ENCODE data around the gene ABCF2.

The ABCF2 gene

DNA sequence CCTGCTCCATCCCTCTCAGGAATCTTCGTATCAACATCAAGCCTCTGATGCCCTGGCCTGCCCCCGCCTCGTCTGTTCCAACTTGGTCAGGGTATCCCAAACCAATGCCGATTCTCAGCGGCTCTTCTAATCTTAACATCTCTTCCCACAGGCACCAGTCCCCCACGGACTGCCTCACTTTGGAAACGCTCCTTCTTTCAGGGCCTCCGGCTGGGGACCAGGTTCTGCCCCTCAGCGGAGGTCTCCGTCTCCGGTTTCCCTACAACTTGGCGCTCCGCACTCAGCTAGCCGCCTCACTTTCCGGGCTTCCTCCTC lies 488 bp downstream of the ABCF2 start:
- DNase-seq (ENCODE audit: low read depth in 1 of 2, low spot score in 1 of 2) = no peak

DNA sequence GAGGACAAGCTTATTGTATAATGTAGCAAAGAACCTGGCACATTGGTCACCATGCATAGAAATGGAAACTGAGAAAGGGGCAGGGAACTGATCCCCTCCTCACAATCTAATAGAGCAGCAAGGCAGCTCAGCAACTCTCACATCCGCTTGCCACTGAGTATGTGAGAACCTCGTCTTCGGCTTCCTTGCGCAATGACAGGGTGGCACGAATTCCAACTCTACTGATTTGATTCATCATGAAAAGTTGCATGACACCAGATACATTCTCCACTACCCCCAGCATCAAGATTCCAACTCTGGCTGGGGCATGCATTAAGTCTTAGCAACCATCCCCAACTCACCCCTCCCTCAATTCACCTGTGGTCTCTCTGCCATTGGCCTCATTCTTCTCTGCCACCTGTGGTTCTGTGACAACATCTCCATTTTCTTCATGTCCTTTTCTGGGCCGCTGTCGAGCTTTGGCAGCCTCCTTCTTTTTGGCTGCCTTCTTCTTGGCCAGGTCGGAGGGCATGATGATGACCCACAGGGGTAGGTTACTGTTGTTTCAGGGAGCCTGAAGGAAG lies 976 bp downstream of the ABCF2 start:
- DNase-seq (ENCODE audit: low read depth in 1 of 2, low spot score in 1 of 2) = no peak

DNA sequence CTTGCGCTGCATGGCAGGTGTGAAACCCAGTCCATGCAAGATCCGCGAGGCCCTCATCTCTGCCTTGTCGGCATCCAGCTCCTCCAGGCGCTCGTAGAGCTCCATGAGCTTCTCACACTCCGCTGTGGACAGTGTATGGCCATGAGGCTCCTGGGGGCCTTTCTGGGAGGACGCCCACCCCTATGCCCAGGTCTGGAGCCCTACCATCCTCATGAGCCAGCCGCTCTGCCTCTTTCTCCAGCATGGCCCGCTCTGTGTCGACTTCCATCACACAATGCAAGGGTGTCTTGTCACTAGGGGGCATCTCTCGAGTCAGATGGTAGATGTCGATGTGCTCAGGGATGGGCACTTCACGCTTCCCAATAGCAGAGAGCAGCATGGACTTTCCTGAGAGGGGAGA lies 3.3 kb downstream of the ABCF2 start:
- no peak for DNase-seq (ENCODE audit: low read depth in 1 of 2, low spot score in 1 of 2)

DNA sequence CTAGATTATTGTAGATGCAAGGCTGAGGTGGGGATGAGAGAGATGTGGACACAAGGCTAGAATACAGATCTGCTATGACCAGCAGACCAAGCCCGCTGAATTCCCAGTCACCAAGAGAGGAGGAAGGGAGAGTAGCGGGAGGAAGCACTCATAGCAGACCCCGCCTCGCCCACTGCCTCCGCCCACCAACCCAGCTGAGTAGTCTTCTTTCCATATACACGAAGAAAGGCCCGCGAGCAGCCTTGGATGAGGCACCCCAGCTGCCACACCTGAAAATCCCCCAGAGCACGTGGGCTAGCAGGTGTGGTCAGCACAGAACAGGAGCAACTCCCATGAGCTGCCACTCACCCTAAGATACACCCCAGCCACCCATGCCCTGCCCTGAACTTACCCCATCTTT lies 8.8 kb downstream of the ABCF2 start:
- DNase-seq (ENCODE audit: low read depth in 1 of 2, low spot score in 1 of 2) = no peak

DNA sequence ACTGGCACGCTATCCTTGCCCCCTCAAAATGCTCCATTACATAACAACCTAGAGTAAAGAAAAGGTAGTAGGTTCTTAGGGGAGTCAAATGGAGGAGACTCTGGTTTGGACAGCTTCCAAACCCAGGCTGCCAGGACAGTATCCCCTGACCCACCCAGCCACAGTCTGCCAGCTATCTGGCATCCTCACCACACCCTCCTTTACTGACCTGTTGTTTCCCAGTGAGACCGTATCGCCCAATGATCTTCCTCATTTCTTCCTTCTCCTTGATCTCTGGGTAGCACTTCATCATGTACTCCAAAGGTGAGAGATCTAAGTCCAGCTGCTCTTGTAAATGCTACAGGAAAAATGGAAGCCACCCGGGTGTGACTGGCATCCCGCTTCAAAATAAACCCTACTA lies 11.6 kb downstream of the ABCF2 start:
- DNase-seq (ENCODE audit: low read depth in 1 of 2, low spot score in 1 of 2) = no peak

DNA sequence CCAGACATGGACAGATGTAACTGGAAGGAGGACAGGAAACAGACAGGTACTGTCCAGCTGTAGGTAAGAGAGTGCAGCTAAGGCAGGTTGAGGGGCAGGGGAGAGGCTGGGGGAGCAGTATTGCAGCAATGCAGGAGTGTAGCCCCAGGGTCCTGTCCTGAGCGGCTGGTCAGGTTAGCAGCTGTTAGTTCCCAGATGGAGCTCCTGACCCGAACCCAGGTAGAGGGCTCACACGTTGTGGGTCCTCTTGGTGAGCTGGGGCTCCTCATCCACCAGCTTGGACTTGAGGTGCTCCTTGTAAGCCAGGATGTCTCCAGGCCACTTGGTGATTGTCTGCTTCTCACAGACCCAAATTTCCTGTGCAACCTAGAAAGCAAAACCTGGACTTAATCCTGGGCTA lies 13.2 kb downstream of the ABCF2 start:
- DNase-seq (ENCODE audit: low read depth in 1 of 2, low spot score in 1 of 2) = no peak

DNA sequence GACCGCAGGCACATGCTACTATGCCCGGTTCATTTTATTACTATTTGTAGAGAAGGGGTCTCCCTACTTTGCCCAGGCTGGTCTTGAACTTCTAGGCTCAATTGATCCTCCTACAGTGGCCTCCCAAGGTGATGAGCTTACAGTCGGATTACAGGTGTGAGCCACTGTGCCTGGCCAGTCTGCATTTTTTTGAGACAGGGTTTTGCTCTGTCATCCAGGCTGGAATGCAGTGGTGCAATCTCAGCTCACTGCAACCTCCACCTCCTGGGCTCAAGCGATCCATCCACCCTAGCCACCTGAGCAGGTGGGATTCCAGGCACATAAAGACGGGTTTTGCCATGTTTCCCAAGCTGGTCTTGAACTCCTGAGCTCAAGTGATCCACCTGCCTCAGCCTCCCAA lies 14.4 kb downstream of the ABCF2 start:
- DNase-seq (ENCODE audit: low read depth in 1 of 2, low spot score in 1 of 2) = no peak

DNA sequence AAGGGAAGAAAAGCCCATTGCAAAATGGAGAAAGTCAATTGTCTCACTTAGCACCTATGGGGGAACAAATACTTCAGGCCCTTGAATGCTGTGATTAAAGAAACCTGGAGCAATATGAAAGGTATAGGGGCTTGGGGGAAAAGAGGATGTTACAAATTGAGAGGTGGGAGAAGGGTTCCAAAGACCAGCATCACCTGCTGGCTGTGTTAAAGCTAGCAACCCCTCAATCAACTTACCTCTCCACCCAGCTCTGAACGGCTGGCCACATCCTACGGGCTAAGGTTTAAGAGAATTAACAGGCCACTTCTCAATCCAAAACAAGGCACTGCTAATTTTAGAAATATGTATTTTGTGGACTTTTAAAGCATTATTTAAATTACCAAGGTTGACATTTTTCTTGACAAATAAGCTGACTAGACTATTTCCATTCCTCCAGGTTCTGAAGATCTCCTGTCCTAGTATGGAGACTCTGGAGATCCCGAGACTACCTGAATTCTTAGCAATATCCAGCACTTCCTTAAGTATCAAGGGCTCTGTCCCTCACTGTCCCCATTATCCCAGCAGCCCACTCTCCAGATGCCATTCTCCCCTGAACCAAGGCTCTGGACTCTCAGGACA lies 15.7 kb downstream of the ABCF2 start:
- DNase-seq (ENCODE audit: low read depth in 1 of 2, low spot score in 1 of 2) = no peak

DNA sequence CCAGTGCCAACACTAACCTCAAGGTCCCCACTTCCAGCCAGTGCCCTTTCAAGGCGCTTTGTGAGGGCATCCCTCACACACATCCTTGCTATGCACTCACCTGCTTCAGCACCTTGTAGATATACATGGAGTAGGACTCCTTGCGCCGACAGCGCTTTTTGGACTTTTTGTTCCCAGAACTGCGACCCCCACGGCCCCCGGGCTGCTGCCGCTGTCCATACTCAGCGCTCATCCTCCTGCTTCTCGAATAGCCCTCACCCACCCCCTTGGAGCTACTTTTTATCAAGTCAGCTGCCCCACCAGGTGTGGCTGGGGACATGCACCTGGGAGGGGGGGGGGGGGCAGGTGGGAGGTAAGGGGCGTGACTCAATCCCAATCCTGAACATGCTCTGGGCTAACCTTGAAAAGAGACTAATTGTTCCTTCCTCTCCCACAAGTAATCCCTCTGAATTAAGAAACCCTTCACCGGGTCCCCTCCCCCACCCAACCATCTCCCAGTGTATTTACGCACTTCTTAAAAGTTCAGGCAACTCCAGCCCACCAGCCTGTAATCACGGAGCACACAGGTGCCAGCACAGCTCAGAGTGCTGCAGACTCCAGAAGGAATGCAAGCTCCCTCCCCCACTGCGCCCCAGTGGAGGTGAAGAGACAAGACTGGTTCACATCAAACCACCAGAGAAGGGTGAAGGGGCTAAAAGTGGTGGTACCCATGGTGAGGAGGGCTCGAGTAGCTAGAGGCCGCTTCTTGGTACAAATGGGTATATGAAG lies 16.7 kb downstream of the ABCF2 start, which contains the start of gene H2BK1:
H2BK1 (minus strand) TSS at position 402 of the 768 bp plus-strand sequence; CDS start at position 232, 170 bp downstream.
- no peak for DNase-seq (ENCODE audit: low read depth in 1 of 2, low spot score in 1 of 2)

DNA sequence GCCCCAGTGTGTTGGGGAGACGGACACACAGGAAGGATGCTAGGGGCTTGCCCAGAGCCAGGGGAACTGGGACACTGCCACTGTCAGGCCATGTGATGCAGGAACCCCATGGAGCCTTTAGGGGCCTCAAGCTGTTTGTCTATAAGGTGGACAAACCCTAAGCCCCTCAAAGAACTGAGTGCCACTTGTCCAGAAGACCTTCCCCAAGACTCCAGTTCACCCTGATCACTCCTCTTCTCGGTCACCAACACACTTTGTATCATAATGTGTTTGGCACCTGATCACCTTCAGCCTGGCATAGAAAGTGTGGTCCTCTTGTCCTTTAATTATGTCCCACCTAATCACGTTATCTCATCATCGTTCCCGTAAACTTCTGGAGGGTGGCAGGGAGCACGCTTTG lies 17.4 kb downstream of the ABCF2 start:
- no peak for DNase-seq (ENCODE audit: low read depth in 1 of 2, low spot score in 1 of 2)

DNA sequence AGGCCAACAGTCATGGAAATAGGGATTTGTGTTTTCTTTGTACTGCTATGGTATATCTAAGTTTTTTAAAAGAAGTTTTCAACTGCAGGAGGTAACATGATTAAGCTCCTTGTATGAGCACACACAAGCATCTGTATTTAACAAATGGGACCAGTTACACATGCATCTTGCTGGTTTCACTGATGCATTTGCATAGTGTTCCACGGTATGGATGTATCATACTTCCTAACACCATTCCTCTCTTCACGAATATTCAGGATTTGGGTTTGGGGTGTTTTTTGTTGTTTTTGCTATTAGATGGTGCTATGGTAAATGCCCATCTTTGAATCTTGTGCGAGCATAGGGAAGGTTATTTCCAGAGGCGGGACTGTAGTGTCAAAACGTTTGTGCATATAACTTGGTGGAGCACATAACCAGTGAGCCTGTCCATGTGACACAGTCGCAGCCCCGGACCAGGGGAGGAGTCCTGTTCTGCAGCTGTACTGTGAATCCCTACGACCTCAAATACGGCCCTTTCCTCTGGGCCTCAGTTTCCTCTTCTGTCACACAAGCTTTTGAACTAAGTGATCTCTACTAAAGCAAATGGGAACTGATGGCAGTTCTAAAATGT lies 18.6 kb downstream of the ABCF2 start:
- DNase-seq (ENCODE audit: low read depth in 1 of 2, low spot score in 1 of 2) = no peak

DNA sequence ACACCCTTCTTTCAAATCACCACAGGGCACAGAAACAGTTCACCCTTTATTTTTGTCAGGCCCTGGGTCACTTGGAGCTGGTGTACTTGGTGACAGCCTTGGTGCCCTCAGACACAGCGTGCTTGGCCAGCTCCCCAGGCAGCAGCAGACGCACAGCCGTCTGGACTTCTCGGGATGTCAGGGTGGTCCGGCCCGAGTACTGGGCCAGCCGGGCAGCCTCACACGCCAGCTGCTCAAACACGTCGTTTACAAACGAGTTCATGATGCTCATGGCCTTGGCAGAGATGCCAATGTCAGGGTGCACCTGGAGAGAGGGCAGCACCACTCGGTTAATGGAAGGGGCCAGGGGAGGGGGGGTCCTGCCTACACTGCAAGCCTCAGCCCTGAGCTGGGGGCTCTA lies 19.2 kb downstream of the ABCF2 start:
- DNase-seq (ENCODE audit: low read depth in 1 of 2, low spot score in 1 of 2) = no peak

DNA sequence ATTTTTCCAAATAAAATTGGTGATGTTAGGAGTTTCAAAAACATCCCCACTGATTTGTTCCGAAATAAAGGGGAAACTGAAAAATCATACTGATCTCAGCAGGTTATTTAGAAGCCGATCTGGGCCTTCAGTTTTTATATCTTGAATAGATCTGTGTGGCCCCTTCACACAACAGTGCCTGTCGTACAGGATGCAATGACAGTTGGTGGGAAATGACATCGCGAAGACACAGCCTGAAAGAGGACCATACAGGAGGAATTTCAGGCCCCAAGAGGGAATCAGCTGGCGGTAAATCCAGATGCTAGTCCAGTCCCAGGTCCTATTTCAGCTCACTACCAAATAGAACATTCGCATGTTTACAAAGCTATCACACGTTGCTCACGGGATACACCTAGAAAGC lies 19.7 kb downstream of the ABCF2 start:
- DNase-seq (ENCODE audit: low read depth in 1 of 2, low spot score in 1 of 2) = no peak

DNA sequence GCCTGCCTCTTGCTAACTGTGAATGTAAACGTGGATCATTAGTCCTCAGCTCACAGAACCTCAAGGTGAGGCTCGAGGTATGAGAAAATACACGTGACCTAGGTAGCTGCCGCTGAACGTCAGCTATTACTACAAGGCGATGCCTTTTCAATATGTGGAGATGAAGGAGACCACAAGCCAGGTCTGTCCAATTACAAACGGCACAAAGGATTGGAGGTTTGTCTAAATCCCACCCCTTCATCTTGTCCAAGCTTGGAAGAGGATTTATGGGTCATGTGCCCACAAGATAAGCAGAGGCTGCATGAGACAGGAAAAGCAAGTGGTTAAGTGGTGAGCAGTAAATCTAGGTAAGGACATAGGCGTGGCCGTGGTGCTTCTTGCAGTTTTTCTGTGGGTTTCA lies 20.1 kb downstream of the ABCF2 start:
- no peak for DNase-seq (ENCODE audit: low read depth in 1 of 2, low spot score in 1 of 2)

DNA sequence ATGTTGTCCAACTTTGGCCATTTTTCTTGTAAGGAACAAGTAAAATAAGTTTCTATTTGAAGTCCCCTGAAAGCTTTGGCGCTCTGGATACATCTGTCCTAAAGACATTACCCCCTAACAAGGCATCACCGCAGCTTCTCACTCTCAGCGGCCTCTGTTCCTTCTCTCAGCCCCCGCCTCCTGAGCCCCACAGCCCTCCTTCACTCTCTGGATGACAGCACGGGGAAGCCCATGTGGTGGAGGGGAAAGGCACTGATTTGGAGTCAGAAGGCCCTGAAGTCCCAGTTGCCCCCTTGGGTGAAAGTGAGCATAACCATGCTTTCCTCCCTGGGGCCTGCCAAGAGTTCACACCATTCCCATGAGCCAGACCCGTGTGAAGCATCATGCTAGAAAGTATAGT lies 21.3 kb downstream of the ABCF2 start:
- DNase-seq (ENCODE audit: low read depth in 1 of 2, low spot score in 1 of 2) = no peak

DNA sequence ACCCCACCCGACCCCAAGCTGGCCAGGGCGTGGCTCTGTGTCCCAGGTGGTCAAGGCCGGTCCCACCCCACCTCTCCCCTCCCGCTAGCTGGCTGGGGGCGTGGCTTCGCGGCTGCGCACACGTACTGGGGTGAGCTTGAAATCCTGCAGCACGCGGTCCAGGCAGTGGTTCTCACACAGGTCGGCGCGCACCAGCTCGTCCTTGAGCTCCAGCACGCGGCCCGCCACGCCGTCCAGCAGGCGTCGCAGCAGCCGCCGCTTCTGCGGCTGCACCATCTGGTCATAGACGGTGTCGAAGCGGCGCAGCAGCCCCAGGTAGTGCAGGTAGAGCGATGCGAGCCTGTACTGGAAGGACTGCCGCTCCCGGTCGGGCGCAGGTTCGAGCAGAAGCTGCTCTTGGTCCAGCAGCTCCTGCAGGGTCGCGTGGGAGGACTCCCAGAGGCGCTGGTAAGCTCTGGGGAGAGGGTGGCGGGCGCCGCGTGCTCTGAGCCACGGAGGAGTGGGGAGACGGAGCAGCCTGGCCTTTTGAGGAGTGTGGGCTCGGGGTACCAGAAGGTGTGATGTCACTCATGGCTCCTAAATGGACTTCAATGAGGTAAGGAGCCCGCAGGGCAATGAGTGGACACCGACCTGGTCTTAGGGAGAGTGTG lies 22.5 kb downstream of the ABCF2 start:
- no peak for DNase-seq (ENCODE audit: low read depth in 1 of 2, low spot score in 1 of 2)

DNA sequence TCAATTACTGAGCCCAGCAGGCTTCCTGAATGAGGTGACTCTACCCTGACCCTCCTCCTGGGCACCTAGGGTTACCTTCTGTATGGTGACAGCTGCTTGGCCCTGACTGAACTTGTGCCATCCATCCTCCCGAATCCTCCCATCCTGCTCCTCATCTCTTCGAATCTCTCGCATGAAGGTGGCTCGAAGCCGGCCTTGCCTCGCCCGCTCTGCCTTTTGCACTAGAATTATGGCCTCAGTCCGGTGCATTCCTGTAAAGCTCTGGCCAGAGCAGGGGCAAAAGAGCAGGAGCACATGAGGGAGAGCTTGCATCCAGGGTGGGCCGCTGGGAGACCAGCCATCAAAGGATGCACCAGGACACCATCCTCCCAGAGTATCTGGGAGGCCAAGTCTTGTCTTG lies 24.2 kb downstream of the ABCF2 start:
- no peak for DNase-seq (ENCODE audit: low read depth in 1 of 2, low spot score in 1 of 2)

DNA sequence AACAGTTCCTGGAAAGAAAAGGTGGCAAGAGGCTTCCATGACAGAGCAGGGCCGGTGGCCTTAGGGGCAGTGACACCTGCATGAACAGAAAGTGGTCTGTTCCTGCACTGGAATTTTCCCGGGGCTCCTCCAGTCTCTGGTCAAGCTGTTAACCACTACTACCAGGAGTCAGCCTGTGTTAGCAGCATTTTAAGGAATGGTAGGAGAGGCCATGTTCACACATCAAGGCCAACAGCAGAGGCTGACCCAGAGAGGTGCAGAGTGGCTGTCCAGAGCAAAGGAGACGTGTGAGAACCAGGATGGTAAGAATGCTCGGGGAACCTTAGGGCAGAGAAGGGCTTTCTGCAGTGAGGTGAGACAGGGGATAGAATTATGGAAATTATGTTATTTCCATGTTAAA lies 25.3 kb downstream of the ABCF2 start:
- DNase-seq (ENCODE audit: low read depth in 1 of 2, low spot score in 1 of 2) = no peak

DNA sequence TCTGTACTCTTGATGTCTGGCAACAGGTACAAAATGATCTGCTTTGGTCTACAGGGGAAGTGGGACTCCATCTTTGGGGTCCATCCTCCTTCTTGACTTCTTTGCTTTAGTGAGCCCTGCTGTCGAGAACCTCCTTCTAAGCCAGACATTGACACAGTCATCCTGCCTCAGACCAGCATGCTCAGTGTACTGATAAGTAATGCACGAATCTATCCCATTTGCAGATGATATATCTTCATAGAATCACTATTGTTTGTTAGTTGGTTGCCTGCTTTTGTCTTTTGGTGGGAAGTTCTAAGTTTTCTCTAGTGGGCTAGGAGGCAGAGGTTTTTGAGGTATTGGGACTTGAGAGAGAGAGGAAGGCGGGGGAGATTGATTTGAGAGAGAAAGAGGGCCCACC lies 25.7 kb downstream of the ABCF2 start:
- no peak for DNase-seq (ENCODE audit: low read depth in 1 of 2, low spot score in 1 of 2)

DNA sequence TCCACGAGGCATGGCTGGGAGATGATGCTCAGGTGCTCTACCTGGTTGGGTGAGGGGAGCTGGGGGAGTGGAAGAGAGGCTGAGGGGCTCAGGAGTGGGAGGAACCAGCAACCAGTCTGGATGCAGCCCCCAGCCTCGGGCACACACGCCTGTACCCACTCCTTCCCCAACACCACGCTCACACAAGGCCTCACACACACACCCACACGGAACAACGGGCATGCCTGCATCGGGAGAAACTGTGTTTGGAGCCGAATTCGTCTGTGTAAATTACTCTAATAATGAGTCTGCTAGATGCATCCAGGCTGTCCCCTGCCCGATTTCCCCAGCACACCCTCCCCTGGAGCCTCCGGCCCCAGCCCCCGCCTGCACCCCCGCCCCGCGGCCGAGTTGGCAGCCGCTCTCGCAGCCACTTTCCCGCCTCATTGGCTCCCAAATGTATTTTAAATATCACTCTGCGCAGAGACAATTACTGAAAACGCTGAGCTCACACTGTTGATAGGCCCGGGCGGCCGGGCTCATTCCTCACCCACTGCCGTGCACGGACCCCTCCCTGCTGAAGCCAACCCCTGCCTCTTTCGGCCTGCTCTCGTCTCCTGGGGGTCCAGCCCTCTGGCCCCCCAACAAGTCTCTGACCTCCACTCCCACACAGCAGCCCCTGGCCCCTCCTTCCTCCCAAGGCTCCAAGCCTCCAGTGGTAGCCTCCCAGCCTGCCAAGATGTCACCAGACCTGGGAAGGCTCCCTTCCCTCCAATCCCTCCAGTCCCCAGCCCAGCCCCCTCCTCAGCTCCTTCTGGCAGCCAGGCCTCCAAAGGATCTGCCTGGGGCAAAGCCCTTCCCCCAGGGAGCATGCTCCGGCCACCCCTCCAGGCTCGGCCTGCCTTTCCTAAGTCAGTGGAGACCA lies 27.8 kb downstream of the ABCF2 start:
- no peak for DNase-seq (ENCODE audit: low read depth in 1 of 2, low spot score in 1 of 2)

DNA sequence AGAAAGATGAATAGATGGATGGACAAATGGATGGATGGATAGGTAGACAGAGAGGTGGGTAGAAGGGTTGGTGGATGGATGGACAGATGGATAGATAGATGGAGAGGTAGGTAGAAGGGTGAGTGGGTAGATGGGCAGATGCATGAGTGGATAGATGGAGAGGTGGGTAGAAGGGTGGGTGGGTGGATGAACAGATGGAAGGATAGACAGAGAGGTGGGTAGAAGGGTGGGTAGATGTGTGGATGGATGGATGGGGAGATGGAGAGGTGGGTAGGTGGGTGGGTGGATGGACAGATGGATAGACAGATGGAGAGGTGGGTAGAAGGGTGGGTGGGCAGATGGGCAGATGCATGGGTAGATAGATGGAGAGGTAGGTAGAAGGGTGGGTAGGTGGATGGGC lies 29.1 kb downstream of the ABCF2 start:
- no peak for DNase-seq (ENCODE audit: low read depth in 1 of 2, low spot score in 1 of 2)
